K562 (cell line): ENCODE data around the gene ATL1. TPM values are rescaled to one million over a fixed set of nuclear protein-coding genes. Genes with fewer than 3 reads are reported as not detected.

Experiments
- E2F3 ChIP-seq: fragments of 250-450 bp; sonication (Bioruptor Pico); IDR thresholded peaks from 2 replicates; pipeline ENCODE4 v1.4.0; 2020; ENCODE audit warnings: mild to moderate bottlenecking
- SIRT6 ChIP-seq: IDR thresholded peaks from one replicate; pipeline ENCODE4 v1.6.1; 2012; ENCODE audit warnings: low read depth, mild to moderate bottlenecking, control low read depth, inconsistent platforms, low read length, moderate library complexity
- SIX5 ChIP-seq, 2 experiments: IDR thresholded peaks; 2 replicates each; pipeline ENCODE4 v1.6.1; 2011; ENCODE audit warnings: low read length in 2 of 2, borderline replicate concordance in 1 of 2, low read depth in 1 of 2, mild to moderate bottlenecking in 1 of 2, moderate library complexity in 1 of 2; ENCODE audit not compliant: insufficient read depth in 1 of 2
- TCF7 ChIP-seq: sonication (generic); IDR thresholded peaks from 2 replicates; pipeline ENCODE4 v1.6.1; 2016; ENCODE audit warnings: antibody characterized with exemption, borderline replicate concordance
- TRIM24 ChIP-seq, 2 experiments: fragments of 450-650 bp; IDR thresholded peaks; 2 replicates each; pipeline ENCODE4 v1.6.1; 2016
- ZFPM2 ChIP-seq: fragments of 250-450 bp; sonication (Bioruptor Pico); IDR thresholded peaks from 2 replicates; pipeline ENCODE4 v1.5.1; 2022; ENCODE audit warnings: mild to moderate bottlenecking
- polyA plus RNA-seq, 8 experiments: library from polyadenylated mRNA; depleted of rRNA in 4 of 8; stranded (reverse) in 5 of 8; unstranded in 3 of 8; fragments of >200 nt; fragmentation: Nextera tagmentation in 2 of 8; fragmentation: Illumina TruSeq in 1 of 8; extraction: Ambion mirVana in 2 of 8; extraction: Trizol in 1 of 8; gene quantifications; 2 replicates each; pipeline versions ENCODE4 v1.2.1 to v1.2.3, GENCODE V29; 2011 to 2014; ENCODE audit warnings: inconsistent platforms in 1 of 8, missing spikeins in 1 of 8
- total RNA-seq, 7 experiments: library from RNA; depleted of rRNA in 6 of 7; stranded (reverse); fragments of >200 nt in 6 of 7; fragmentation: Illumina TruSeq in 2 of 7; extraction: Trizol in 2 of 7; gene quantifications; 2 replicates each; pipeline versions ENCODE4 v1.2.1 to v1.2.3, GENCODE V29; 2011 to 2021; ENCODE audit warnings: low replicate concordance in 1 of 7
- TF ChIP-seq, protein P1 (sequence below): sonication (generic); formaldehyde crosslinking; IDR thresholded peaks from 2 replicates; pipeline ENCODE4 v1.8.1; 2023; ENCODE audit warnings: mild to moderate bottlenecking, missing genetic modification reagents
- TF ChIP-seq, protein P2 (sequence below), 2 experiments: fragments of 200-800 bp in 1 of 2; sonication (Bioruptor generic) in 1 of 2; sonication (generic) in 1 of 2; formaldehyde crosslinking in 1 of 2; IDR thresholded peaks in 1 of 2; conservative IDR thresholded peaks in 1 of 2; 2 replicates each; pipeline versions ENCODE4 v1.5.0 to v1.6.1; 2016 to 2020; ENCODE audit warnings: missing compliant biosample characterization in 1 of 2, missing genetic modification characterization in 1 of 2, missing genetic modification reagents in 1 of 2

Gene ATL1
- total and polyA plus RNA-seq, 9 of the 15 experiments (the other 6 are each of a cell fraction or from before 2014, with no cell fraction given) = 0.04 to 0.16 (median 0.07) TPM; not detected in 4

DNA sequence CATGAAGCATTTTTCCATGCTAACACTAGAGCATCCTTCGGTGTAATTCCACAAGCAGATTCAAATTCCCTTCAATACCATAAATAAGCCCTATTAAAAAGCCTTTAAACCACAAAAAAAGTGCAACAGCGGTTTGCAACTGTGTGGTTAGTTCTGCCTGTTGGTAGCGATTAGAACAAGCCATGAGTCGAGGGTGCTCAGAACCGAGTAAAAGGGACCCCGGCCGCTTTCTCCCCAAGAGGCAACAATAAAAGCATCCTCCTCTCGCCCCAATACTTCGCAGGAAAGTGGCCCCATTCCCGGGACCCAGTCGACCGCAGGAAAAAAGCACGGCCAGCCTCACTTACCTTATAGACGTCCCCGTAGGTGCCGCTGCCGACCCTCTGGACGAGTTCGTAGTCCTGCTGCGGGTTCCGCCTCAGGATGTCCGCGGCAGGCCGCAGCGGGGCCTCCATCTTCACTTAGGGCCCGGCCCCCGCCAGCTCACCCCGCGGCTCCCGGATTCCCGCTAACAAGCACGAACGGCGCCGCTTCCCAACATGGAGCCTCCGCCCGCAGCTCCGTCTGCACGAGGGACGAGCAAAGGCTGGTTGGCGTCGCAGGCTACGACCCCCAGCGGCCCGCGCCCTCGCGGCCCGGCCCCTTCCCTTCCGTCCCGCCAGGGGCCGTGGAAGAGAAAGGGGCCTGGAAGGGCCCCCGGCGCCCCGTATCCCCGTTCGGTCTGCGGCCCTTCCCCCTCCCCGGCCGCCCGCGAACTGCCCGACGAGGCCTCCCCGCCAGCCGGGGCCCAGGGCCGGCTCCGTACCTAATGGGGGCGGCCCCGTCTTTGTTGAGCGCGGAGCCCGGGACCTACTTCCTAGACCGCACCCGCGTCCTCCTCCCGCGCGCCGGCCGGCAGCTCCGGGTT is 28.1 kb upstream of the ATL1 start (continued):
- TF ChIP-seq SIX5 (IDR thresholded peaks at IDR 0.05; ENCODE audit: borderline replicate concordance in 1 of 2, insufficient read depth in 1 of 2, low read depth in 1 of 2, low read length in 2 of 2) = no peak
- TF ChIP-seq, protein P1, sequence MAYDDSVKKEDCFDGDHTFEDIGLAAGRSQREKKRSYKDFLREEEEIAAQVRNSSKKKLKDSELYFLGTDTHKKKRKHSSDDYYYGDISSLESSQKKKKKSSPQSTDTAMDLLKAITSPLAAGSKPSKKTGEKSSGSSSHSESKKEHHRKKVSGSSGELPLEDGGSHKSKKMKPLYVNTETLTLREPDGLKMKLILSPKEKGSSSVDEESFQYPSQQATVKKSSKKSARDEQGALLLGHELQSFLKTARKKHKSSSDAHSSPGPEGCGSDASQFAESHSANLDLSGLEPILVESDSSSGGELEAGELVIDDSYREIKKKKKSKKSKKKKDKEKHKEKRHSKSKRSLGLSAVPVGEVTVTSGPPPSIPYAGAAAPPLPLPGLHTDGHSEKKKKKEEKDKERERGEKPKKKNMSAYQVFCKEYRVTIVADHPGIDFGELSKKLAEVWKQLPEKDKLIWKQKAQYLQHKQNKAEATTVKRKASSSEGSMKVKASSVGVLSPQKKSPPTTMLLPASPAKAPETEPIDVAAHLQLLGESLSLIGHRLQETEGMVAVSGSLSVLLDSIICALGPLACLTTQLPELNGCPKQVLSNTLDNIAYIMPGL (CRISPR knock-in tag) = no peak
- TF ChIP-seq E2F3 = no peak
- TF ChIP-seq, protein P2, sequence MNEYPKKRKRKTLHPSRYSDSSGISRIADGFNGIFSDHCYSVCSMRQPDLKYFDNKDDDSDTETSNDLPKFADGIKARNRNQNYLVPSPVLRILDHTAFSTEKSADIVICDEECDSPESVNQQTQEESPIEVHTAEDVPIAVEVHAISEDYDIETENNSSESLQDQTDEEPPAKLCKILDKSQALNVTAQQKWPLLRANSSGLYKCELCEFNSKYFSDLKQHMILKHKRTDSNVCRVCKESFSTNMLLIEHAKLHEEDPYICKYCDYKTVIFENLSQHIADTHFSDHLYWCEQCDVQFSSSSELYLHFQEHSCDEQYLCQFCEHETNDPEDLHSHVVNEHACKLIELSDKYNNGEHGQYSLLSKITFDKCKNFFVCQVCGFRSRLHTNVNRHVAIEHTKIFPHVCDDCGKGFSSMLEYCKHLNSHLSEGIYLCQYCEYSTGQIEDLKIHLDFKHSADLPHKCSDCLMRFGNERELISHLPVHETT (CRISPR knock-in tag; conservative IDR thresholded peaks at IDR 0.05 in 1 of 2, IDR thresholded peaks at IDR 0.05 in 1 of 2) = peak in 1 of 2 experiments; percentile 95; a peak in 1 of 4 replicates
- TF ChIP-seq TRIM24 (IDR thresholded peaks at IDR 0.05) = no peak
- no peak for TF ChIP-seq ZFPM2 (CRISPR knock-in tag)
- TF ChIP-seq TCF7 = no peak
- no peak for TF ChIP-seq SIRT6
- TF ChIP-seq, all 486 proteins: peak for 27
